GM08714 (cell line): Measurements from ENCODE around the gene CAMKK2.

Experiments used
- H3K4me3 ChIP-seq: fragments of 200-500 bp; sonication (Bioruptor generic); 2 replicates; pipeline ENCODE4 v1.5.1; 2014; ENCODE audit warnings: mild to moderate bottlenecking, low read length, inconsistent platforms
- ZNF274 ChIP-seq: IDR thresholded peaks from 2 replicates; pipeline ENCODE4 v1.6.1; 2012; ENCODE audit warnings: mild to moderate bottlenecking, low read depth, low read length

The CAMKK2 gene

DNA sequence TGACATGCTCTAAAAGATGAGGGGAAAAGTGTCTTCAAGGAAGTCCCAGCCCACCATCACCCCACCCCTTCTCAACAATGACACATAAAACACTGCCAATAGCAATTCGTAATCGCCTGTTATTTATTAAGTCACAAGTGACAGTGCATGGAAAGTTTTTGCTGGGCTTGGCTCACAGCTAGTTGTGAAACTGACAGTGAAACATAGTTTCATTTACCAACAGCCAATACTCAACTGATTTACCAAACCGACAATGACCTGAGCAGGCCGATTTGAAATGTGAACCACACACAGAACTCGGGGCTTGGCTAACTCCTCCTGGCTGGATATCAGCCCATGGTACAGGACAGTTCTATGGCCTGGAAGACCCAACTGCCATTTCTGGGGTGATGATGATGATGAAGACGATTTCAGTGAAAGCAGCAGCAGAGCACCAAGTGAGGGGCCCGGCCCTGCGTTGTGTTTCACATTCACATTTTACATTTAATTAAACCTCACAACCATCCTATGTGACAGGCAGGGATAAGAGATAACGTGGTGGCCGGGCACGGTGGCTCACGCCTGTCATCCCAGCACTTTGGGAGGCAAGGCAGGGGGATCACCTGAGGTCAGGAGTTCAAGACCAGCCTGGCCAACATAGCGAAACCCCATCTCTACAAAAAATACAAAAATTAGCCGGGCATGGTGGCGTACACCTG, 42.7 kb downstream of the CAMKK2 start:
- TF ChIP-seq ZNF274, result no peak
- H3K4me3 ChIP-seq, result no peak overlapping the region

- no peak overlapping the region for H3K4me3 ChIP-seq
- no peak for TF ChIP-seq ZNF274
Observed at GRCh38 chr12:121252712-121253345, 43.7 kb downstream of the CAMKK2 start.

DNA sequence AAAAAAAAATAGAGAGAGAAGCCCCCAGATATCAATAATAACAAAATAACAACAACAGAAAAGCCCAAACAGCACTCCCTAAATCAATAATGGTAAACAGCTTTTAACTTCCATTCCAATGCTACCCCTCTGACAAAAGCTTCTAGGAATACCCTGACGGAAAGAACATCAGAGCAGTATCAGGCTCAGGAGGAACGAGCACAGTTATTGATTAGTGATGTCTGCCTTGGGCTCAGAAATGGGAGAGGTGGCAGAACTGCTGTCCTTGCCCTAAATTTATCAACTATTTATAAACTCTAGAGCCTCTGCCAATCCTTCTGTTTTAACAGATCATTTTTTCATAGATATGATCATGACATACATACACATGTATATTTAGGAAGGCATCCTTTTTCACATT, 44.7 kb downstream of the CAMKK2 start:
- no peak overlapping the region for H3K4me3 ChIP-seq
- no peak for TF ChIP-seq ZNF274

DNA sequence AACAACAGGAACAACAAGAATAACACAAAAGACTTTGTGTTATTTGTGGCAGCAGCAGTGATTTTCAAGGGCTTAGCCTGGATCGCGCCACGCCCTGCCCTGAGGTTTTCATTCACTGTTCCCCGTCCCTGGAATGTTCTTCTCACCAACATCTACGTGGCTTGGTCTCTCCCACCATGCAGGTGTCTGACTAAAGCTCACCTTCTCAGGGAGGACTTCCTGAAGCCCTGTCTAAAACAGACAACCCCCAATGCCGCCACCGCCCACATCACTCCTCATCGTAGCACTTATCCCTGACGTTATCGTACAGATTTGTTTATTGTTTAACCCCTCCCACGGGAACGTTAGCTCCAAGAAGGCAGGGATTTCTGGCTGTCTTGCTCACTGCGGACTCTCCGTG, 46.1 kb downstream of the CAMKK2 start:
- no peak overlapping the region for H3K4me3 ChIP-seq
- no peak for TF ChIP-seq ZNF274

- no peak for TF ChIP-seq ZNF274
- no peak overlapping the region for H3K4me3 ChIP-seq
Observed at GRCh38 chr12:121248622-121249021, 47.9 kb downstream of the CAMKK2 start.

DNA sequence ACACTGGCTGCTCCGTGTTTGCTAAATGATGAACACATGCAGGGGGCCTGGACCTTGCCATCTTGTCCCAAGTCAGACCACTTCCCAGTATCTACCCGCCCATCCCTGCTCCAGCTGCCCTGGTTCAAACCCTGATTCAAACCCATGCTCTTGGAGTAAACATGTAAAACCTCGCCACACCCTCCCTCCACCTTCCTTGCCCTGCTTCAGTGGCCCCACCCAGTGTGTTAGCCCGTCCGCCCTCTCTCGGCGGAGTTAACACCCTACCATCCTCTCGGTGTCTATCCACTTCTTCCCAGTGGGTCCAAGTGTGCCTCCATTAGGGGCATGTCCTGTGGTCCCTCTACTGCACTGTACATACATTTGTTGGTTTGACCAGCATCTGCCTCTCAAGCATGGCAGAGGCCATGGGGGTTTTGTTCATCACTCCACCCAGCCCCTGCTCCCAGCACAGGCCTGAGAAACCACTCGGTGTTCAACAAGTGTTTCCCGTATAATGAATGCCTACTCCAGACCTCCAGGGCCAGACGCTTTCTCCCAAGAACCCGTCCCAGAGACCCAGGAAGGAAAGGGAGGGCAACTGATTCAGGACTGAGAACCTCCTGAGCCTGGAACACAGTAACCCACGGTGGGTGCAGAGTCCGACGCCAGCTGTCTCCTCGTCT, 49.5 kb downstream of the CAMKK2 start:
- no peak overlapping the region for H3K4me3 ChIP-seq
- no peak for TF ChIP-seq ZNF274

DNA sequence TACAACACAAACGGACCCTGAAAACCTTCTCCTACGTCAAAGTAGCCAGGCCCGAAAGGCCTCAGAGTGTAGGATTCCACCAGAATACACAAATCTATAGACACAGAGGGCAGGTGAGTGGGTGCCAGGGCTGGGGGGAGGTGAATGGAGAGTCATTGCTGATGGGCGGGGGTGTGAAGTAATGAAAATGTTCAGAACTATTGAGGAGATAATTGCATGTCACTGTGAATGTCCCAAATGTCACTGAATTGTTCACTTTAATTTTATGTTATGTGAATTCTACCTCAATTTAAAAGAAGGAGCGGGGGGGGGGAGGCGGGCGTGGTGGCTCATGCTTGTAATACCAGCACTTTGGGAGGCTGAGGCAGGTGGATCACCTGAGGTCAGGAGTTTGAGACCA, 50.6 kb downstream of the CAMKK2 start:
- TF ChIP-seq ZNF274, result no peak
- H3K4me3 ChIP-seq, result no peak overlapping the region

- TF ChIP-seq ZNF274, result no peak
- H3K4me3 ChIP-seq, result no peak overlapping the region
Observed at GRCh38 chr12:121245031-121245430, 51.5 kb downstream of the CAMKK2 start.

- no peak for TF ChIP-seq ZNF274
- H3K4me3 ChIP-seq, result no peak overlapping the region
Observed at GRCh38 chr12:121241156-121241970, 55.1 kb downstream of the CAMKK2 start.

DNA sequence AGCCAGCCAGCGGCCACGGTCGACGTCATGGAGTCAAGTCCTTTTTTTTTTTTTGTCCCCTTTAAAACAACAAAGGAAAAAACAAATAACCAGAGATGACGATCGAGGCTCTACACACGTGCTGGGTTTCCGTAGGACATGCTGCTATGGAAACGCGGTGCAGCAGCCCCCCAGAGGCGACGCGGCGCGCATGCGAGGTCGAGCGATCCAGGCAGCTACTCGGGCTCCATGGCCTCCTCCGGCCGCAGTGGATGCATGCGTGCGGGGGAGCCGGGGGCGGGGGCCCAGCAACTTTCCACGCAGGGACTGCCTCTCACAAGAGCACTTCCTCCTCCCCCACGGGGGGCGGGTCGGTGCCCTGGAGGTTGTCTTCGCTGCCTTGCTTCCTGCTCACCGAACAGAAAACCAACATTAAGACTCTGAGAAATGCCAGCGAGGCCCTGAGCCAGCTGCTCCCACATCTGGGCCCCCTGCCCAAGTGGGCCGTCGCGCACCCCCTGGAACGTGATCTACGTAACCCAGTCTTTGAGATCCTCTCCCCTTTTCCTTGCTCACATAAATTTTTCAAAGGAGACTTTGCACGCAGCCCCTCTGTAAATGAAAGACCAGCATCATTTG, 55.9 kb downstream of the CAMKK2 start:
- no peak for TF ChIP-seq ZNF274
- H3K4me3 ChIP-seq, result no peak overlapping the region

GRCh38 chr12:121240062-121240420, 56.5 kb downstream of the CAMKK2 start:
- TF ChIP-seq ZNF274, result no peak
- no peak overlapping the region for H3K4me3 ChIP-seq

DNA sequence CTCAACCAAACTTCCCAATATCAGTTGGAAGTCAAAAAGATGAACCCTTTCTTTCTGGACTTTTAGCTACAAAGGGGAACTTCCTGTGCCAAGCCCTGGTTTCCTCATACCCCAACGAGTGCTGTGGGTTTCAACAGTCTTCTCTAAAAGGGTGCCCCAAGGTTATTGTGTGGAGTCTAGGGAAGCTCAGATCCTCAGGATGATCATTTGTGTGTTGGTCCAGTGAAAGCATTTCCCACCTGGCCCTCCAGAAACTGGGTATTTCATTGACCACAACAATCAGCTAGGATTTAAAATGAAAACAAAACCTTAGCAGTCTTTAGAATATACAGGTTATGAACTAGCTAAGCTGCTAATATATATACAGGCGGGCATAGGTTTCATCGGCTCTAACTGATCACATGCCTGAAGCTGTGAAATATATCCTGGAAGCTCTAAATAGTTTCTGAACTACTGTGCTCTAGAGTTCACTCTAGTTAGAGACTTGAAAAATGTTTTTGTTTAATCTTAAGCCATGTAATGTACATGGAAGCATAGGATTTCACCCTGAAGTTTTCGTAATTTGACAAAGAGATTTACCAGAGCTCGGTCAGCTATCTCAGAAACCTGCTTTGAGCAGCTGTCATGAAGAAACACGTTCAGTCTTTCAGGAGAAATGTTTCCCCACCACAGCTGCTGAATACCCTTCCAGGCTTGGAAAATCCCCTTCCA, 57.0 kb downstream of the CAMKK2 start:
- no peak for TF ChIP-seq ZNF274
- no peak overlapping the region for H3K4me3 ChIP-seq

DNA sequence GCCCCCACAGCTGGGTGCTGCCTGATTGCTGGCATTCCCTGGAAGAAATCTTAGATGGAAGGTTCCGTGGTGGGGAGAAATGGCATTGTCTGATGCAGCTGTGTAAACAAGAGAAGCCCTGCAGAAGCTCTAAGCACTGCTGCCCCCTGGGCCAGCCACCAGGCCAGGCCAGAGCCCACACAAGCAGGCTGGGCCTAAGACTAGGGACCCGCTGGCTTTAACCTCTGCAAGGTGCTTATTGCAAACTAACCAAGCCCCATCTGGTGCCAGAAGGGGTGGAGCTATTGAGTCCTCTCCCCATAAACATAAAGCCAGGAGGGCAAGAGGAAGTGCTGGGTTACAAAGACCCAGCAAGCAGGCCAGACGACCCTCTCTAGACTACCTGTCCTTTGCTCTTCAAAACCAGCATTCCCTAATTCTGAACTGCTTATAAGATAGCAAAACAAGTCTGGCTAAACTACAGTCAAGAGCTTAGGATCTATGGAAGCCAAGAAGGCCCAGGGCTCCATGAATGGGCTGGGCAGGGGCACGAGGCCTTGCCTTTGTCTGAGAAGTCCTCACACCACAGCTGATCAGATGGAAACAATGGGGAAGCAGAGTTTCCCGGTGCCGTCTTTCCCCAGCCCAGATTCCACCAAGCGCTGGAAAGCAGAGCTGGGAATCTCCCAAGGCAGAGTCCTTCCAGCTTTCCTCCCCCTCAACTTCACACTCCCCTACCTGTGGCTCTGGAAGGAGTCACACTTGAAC, 57.7 kb downstream of the CAMKK2 start:
- no peak for TF ChIP-seq ZNF274
- no peak overlapping the region for H3K4me3 ChIP-seq

- H3K4me3 ChIP-seq, result no peak overlapping the region
- TF ChIP-seq ZNF274, result no peak
Observed at GRCh38 chr12:121238086-121238485, 58.4 kb downstream of the CAMKK2 start.
